ENCODE data around the gene S100A16.

DNA sequence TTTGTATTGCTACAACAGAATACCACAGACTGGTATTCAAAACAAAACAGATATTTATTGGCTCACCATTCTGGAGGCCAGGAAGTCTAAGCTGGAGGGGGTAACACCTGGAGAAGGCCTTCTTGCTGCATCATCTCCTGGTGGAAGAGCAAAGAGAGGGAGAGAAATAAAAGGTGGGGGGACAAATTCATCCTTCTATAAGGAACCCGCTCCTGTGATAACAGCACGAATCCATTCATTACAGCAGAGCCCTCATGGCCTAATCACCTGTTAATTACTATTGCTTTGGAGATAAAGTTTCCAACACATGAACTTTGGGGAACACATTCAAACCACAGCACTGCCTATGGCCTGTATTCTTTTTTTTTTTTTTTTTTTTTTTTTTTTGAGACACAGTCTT lies 52.7 kb downstream of the S100A16 start:
- TF ChIP-seq POLR2A (IDR thresholded peaks at IDR 0.05) (no peak), POLR2AphosphoS5 (IDR thresholded peaks at IDR 0.05) (no peak)
- TF ChIP-seq, protein P1, sequence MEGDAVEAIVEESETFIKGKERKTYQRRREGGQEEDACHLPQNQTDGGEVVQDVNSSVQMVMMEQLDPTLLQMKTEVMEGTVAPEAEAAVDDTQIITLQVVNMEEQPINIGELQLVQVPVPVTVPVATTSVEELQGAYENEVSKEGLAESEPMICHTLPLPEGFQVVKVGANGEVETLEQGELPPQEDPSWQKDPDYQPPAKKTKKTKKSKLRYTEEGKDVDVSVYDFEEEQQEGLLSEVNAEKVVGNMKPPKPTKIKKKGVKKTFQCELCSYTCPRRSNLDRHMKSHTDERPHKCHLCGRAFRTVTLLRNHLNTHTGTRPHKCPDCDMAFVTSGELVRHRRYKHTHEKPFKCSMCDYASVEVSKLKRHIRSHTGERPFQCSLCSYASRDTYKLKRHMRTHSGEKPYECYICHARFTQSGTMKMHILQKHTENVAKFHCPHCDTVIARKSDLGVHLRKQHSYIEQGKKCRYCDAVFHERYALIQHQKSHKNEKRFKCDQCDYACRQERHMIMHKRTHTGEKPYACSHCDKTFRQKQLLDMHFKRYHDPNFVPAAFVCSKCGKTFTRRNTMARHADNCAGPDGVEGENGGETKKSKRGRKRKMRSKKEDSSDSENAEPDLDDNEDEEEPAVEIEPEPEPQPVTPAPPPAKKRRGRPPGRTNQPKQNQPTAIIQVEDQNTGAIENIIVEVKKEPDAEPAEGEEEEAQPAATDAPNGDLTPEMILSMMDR (IDR thresholded peaks at IDR 0.05) = no peak
